Neutrophil (primary cell): ENCODE results near the gene COG7.
"Not testable (repeated sequence)": the region's sequence is repeated elsewhere in the genome, so short reads cannot be mapped to it uniquely, and the experiment has no call there.

ENCODE experiments used
- H3K27ac ChIP-seq: fragments of 200-600 bp; sonication (generic); 2 replicates; pipeline ENCODE4 v1.5.1; 2016; ENCODE audit warnings: mild to moderate bottlenecking, moderate library complexity
- H3K27me3 ChIP-seq: fragments of 200-600 bp; sonication (generic); 2 replicates; pipeline ENCODE4 v1.6.0; 2016; ENCODE audit warnings: mild to moderate bottlenecking
- H3K36me3 ChIP-seq: fragments of 200-600 bp; sonication (generic); 2 replicates; pipeline ENCODE4 v1.5.1; 2017
- H3K4me1 ChIP-seq, 2 experiments: fragments of 200-600 bp in 1 of 2; sonication (generic) in 1 of 2; 1 replicate in 1 of 2; 2 replicates in 1 of 2; pipeline versions ENCODE4 v1.5.1 to v1.6.1; 2013 to 2016; ENCODE audit warnings: low read depth in 1 of 2, low read length in 1 of 2, mild to moderate bottlenecking in 1 of 2, moderate library complexity in 1 of 2; ENCODE audit not compliant: control insufficient read depth in 1 of 2, insufficient read depth in 1 of 2
- H3K4me3 ChIP-seq, 2 experiments: fragments of 200-600 bp in 1 of 2; sonication (generic) in 1 of 2; 1 replicate in 1 of 2; 2 replicates in 1 of 2; pipeline ENCODE4 v1.5.1; 2013 to 2016; ENCODE audit warnings: low read depth in 1 of 2, low read length in 1 of 2, mild to moderate bottlenecking in 1 of 2, moderate library complexity in 1 of 2
- H3K9me3 ChIP-seq: fragments of 200-600 bp; sonication (generic); 2 replicates; pipeline ENCODE4 v1.5.1; 2016
- TF ChIP-seq, protein P1 (sequence below): fragments of 200-600 bp; sonication (generic); IDR thresholded peaks from 2 replicates; pipeline ENCODE4 v1.5.1; 2016; ENCODE audit warnings: antibody characterized with exemption

The COG7 gene

DNA sequence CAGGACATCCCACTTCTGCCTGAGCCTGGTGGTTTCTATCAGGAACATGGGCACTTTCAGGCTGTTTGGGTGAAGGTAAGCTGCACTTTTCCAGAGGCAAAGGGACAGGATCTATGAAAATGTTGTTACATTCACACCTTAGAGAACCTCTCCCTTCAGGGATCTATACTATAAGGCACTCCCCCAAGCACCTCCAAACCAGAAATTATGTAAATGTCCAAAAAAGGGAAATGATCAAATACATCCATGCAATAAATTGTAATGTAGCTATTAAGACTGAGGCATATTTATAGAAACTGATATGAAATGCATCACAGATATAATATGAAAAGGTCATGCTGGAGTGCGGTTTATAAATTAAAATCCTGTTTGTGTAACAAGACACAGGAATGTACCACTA lies 23.3 kb upstream of the COG7 start:
- H3K4me3 ChIP-seq: no peak overlapping the region
- H3K9me3 ChIP-seq: no peaks in the 10 kb centered on the region
- no peaks in the 10 kb centered on the region for H3K4me1 ChIP-seq
- TF ChIP-seq, protein P1, sequence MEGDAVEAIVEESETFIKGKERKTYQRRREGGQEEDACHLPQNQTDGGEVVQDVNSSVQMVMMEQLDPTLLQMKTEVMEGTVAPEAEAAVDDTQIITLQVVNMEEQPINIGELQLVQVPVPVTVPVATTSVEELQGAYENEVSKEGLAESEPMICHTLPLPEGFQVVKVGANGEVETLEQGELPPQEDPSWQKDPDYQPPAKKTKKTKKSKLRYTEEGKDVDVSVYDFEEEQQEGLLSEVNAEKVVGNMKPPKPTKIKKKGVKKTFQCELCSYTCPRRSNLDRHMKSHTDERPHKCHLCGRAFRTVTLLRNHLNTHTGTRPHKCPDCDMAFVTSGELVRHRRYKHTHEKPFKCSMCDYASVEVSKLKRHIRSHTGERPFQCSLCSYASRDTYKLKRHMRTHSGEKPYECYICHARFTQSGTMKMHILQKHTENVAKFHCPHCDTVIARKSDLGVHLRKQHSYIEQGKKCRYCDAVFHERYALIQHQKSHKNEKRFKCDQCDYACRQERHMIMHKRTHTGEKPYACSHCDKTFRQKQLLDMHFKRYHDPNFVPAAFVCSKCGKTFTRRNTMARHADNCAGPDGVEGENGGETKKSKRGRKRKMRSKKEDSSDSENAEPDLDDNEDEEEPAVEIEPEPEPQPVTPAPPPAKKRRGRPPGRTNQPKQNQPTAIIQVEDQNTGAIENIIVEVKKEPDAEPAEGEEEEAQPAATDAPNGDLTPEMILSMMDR: no peak
- peaks cover 74% of the 10 kb centered on the region for H3K36me3 ChIP-seq
- H3K27me3 ChIP-seq: no peaks in the 10 kb centered on the region
- no peak overlapping the region for H3K27ac ChIP-seq

DNA sequence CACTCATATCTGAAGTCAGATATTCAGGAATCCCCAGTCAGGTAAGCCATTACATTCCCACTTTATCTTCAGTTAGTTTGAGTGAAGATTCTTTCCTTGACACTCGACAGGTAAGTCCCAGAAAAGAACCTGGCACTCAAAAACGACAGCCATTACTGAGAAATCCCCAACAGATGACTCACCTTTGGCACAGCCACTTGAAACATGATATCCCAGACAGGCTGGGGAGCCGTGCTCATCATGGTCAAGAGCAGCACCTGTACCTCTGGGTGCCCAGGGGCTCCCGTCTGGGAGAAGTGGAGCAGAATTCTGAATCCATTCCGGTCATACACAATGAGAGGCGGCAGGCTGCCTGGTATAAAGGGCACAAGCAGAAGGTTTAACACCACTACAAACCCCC lies 16.8 kb upstream of the COG7 start:
- Histone ChIP-seq H3K9me3 (no peaks in the 10 kb centered on the region), H3K4me1 (no peaks in the 10 kb centered on the region), H3K27me3 (no peaks in the 10 kb centered on the region), H3K27ac (no peak overlapping the region), H3K4me3 (no peak overlapping the region), H3K36me3 (peaks cover 65% of the 10 kb centered on the region)
- TF ChIP-seq, protein P1: no peak

DNA sequence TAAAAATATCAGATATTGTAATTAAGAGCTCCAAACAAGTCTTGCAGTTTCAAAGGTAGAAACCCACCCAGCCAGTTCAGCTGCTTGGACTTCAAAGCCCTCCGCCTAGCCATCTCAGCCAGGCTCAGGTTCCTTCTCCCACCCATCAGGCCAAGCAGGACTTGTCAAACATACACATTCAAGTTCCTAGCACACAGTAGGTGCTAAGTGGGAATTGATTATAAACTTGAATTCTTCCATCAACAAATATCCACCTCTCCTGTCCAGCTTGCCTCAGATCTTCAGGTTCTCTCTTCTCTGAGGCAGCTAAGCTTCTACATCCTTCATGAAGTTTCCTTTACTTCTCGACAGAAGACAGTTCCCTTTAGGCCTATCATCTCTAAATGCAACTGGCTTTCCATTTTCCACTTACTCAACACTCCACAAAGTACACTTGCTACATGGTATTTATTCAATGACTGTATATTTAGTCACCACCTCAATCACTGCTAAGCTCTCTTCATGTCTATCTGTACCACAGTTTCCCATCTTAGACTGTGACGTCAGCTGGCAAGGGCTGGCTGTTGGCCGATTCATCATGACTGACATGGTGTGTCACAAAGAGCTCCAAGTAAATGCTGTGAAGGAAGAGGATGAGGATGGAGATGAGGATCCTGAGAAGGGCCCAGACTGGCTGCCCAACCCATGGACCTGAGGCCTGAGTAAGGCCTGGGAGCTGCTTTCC lies 13.3 kb upstream of the COG7 start:
- Histone ChIP-seq H3K9me3 (no peaks in the 10 kb centered on the region), H3K27ac (no peak overlapping the region), H3K4me3 (no peak overlapping the region), H3K36me3 (peaks cover 58% of the 10 kb centered on the region), H3K27me3 (no peaks in the 10 kb centered on the region), H3K4me1 (no peaks in the 10 kb centered on the region)
- TF ChIP-seq, protein P1: no peak

DNA sequence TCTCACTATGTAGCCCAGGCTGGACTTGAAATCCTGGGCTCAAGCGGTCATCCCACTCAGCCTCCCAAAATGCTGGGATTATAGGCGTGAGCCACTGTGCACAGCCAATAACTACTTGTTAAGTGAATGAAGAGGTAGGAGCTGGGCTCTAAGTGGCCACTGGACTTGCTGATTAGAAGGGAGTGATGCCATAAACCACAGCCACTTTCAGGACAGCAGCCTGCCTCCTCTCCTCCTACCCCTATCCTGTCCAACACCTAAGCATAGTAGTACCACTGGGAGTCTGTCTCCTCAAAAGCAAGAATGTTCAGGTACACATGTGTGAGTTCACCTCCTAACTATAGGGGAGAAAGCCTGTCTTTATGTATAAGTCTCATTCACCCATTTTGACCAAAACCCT lies 12.2 kb upstream of the COG7 start:
- Histone ChIP-seq H3K4me1 (no peaks in the 10 kb centered on the region), H3K4me3 (no peak overlapping the region), H3K36me3 (peaks cover 57% of the 10 kb centered on the region), H3K27me3 (no peaks in the 10 kb centered on the region), H3K27ac (no peak overlapping the region), H3K9me3 (no peaks in the 10 kb centered on the region)
- TF ChIP-seq, protein P1: no peak

DNA sequence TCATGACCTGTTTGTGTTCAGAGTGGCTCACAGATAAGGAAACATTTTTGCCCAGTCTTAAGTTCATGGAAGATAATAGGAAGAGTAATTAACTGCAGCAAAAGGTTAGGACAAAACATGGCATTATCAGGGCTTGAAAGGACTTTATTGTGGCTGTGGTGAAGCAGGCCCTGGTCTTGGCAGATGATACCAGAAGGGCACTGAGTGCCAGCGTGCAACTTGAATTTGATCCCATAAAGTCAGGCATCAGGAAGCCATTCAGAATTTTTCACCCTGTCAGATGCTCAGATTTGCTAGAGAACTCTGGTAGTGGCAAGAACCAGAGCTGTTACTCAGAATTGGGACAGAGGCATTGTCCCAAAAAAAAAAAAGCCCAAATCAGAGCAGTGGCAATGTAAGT lies 11.2 kb upstream of the COG7 start:
- Histone ChIP-seq H3K36me3 (peaks cover 48% of the 10 kb centered on the region), H3K4me3 (no peak overlapping the region), H3K27ac (no peak overlapping the region), H3K4me1 (no peaks in the 10 kb centered on the region), H3K27me3 (no peaks in the 10 kb centered on the region), H3K9me3 (no peaks in the 10 kb centered on the region)
- TF ChIP-seq, protein P1: no peak

DNA sequence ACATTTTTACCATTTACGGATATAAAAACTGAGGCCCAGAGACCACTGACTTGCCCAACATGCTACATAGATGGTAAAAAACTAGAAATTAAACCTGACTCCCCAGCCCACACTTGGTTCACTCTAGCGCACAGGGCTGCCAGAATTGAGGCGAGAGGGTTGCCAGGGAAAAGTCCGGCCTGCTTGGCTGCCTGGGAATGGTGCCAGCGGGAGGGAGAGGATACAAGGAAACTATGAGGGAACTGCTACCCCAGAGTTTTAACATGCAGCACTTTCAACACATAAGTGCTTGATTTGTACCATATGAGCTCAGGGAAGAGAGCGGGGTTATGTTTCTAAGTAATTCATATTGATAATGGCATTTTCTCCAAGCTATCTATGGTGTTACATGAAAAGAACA lies 10.0 kb upstream of the COG7 start:
- peaks cover 36% of the 10 kb centered on the region for H3K36me3 ChIP-seq
- not testable (repeated sequence) for H3K27me3 ChIP-seq, H3K27ac ChIP-seq, H3K4me3 ChIP-seq, H3K4me1 ChIP-seq, H3K9me3 ChIP-seq
